Measurements from ENCODE around the gene FYB2.

- no peak for TF ChIP-seq CTCF (IDR thresholded peaks at IDR 0.05)
- TF ChIP-seq ZFX (IDR thresholded peaks at IDR 0.05; ENCODE audit: borderline replicate concordance), result no peak
Observed at GRCh38 chr1:56819387-56819899, at the start of gene FYB2.

Measured in 22Rv1 (cell line).